Measurements from ENCODE around the gene MUC6. TPM values are rescaled to one million over a fixed set of nuclear protein-coding genes. Genes with fewer than 3 reads are reported as not detected.

Gene MUC6
- total and polyA plus RNA-seq, 2 of the 8 experiments (the other 6 are each of a cell fraction or from before 2014, with no cell fraction given), result not detected

GRCh38 chr11:985848-986247, 50.7 kb downstream of the MUC6 start:
- Histone ChIP-seq H3K56ac (replicated peaks; ENCODE audit: insufficient read length, low read depth, low read length) (no peak overlapping the region), H2BK15ac (ENCODE audit: low read length) (no peak overlapping the region), H3K18ac (ENCODE audit: extremely low read depth, low read length) (no peak overlapping the region), H4K20me1 (replicated peaks in 1 of 2; ENCODE audit: control insufficient read depth in 1 of 2, insufficient read depth in 2 of 2, low read length in 2 of 2) (peaks cover 0 to 9% of the 10 kb centered on the region in 2 experiments), H2BK12ac (ENCODE audit: low read depth, low read length) (no peak overlapping the region), H3K14ac (ENCODE audit: insufficient read length) (no peak overlapping the region), H2AFZ (ENCODE audit: low read length) (no peak overlapping the region), H3K23me2 (ENCODE audit: low read depth, low read length) (no peaks in the 10 kb centered on the region), H2BK120ac (replicated peaks; ENCODE audit: low read depth, low read length) (no peak overlapping the region), H3K27ac (ENCODE audit: low read depth, low read length) (no peak overlapping the region), H3K27me3 (replicated peaks in 1 of 4; ENCODE audit: control insufficient read depth in 3 of 4, extremely low read depth in 1 of 4, insufficient read depth in 3 of 4, low read length in 3 of 4) (no peaks in the 10 kb centered on the region), H4K5ac (ENCODE audit: insufficient read length, low read depth, low read length) (no peak overlapping the region), H3K36me3 (ENCODE audit: control insufficient read depth in 2 of 4, insufficient read depth in 4 of 4, low read length in 3 of 4) (peaks cover 14 to 55% (median 43%) of the 10 kb centered on the region in 4 experiments), H2BK5ac (ENCODE audit: low read depth, low read length) (no peak overlapping the region; the same call in 1 of the 2 replicates), H3K4ac (replicated peaks; ENCODE audit: insufficient read length, low read depth, low read length) (no peak overlapping the region), H3K4me1 (replicated peaks in 1 of 4; ENCODE audit: control insufficient read depth in 3 of 4, insufficient read depth in 4 of 4, low read length in 3 of 4) (no peaks in the 10 kb centered on the region; a peak in 1 of 7 replicates), H3K9me3 (ENCODE audit: insufficient read depth in 2 of 2, low read depth in 1 of 2, low read length in 1 of 2) (no peaks in the 10 kb centered on the region), H3K9ac (replicated peaks in 1 of 4; ENCODE audit: extremely low read depth in 1 of 4, low read depth in 3 of 4, low read length in 3 of 4) (no peak overlapping the region), H3K79me2 (ENCODE audit: control insufficient read depth in 1 of 2, insufficient read depth in 2 of 2, low read length in 2 of 2) (no peaks in the 10 kb centered on the region; a peak in 2 of 4 replicates), H3K4me3 (ENCODE audit: extremely low read depth in 1 of 4, insufficient read depth in 2 of 4, low read depth in 3 of 4, low read length in 4 of 4) (no peak overlapping the region), H2AK5ac (ENCODE audit: low read depth, low read length) (no peak overlapping the region), H3K79me1 (ENCODE audit: low read depth, low read length) (no peaks in the 10 kb centered on the region), H4K91ac (replicated peaks; ENCODE audit: insufficient read length, low read length) (no peak overlapping the region), H2BK20ac (ENCODE audit: low read length) (no peak overlapping the region), H3K23ac (ENCODE audit: insufficient read length) (no peak overlapping the region), H4K8ac (ENCODE audit: extremely low read depth, insufficient read depth, low read length) (no peak overlapping the region; the same call in 1 of the 2 replicates), H3K4me2 (ENCODE audit: insufficient read depth in 1 of 2, low read depth in 2 of 2, low read length in 2 of 2) (no peak overlapping the region)
- no peak for FAIRE-seq
- TF ChIP-seq TBP (IDR thresholded peaks at IDR 0.05; ENCODE audit: low read depth, low read length), result no peak
- POLR2A ChIA-PET (ENCODE audit: partially characterized antibody), result no interaction called here
- CTCF ChIA-PET (ENCODE audit: partially characterized antibody), result no interaction called here
- WGBS, 2 experiments (ENCODE audit: extremely low coverage in 1 of 2, insufficient coverage in 1 of 2, insufficient read length in 1 of 2, insufficient replicate concordance in 2 of 2, low coverage in 1 of 2, low lambda C conversion rate in 2 of 2, missing lambda C conversion rate in 1 of 2), result 96% methylated on average over 20 of the region's 20 CpGs; no CpG with 5 or more reads in 1 of the 2 experiments
- no peak for DNase-seq (ENCODE audit: low read depth in 1 of 2, low spot score in 2 of 2)

Data from H1 (cell line).